Esophagus muscularis mucosa (tissue), 3 donors: ENCODE measurements around the gene ZNF618.

Experiments
- CTCF ChIP-seq, 3 experiments: fragments of 200-600 bp in 2 of 3; fragments of 450-650 bp in 1 of 3; sonication (generic) in 2 of 3; IDR thresholded peaks; one replicate each; pipeline ENCODE4 v1.5.1; 2017 to 2019; ENCODE audit warnings: antibody characterized with exemption in 3 of 3, mild to moderate bottlenecking in 2 of 3, moderate library complexity in 1 of 3
- POLR2A ChIP-seq: fragments of 450-650 bp; IDR thresholded peaks from one replicate; pipeline ENCODE4 v1.6.1; 2017; ENCODE audit warnings: antibody characterized with exemption, moderate library complexity, mild to moderate bottlenecking, low read depth

- TF ChIP-seq CTCF (IDR thresholded peaks at IDR 0.05) (no peak), POLR2A (no peak)
These were observed 189.2 kb downstream of the ZNF618 start for GRCh38 chr9:114065304-114065703.
